NCI-H187 treated with DMSO at 0.1 percent for 48 hours (cell line): Measurements from ENCODE around the gene RUVBL2.

Source experiments
- DNase-seq: peaks from one replicate; lab custom pipeline; 2025; lab: John Stamatoyannopoulos, UW

The RUVBL2 gene

DNA sequence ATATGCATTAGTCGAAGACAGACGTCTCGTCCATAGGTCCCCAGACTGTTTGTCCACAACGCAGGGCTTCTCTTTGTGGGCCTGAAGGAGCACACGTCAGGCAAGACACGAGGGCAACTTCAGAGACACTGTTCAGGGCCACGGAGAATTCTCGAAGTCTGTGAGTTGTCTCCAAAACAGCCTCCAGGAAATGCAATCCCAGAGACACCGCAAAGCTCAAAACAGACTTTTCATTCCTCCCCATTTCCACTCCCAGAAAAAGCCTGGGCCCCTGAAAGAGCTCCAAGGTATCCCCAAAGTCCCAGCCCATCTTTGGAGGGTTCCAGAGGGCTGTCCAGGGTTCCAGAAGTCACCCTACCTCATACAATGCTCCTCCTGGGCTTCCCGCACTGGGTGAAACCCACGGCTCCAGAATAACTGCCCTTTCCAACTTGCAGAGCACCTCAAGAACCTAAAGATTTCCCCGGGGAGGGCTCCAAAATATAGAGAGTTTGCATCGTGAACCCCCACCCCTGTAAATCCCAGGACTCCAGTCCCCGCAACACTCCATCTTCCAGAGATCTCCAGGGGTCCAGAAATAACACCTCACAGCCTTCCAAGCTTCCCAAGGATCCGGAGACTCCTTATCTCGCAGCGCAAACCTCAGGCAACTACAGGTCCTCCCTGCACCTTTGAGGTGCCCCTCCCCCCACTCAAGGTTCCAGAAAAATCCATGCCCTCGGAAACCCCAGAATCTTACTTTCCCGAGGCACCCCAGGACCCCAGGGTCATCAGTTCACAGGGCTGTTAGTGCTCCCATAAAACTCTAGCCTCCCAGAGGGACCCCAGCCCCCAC, 29.3 kb upstream of the RUVBL2 start:
- DNase-seq, result no peak

DNA sequence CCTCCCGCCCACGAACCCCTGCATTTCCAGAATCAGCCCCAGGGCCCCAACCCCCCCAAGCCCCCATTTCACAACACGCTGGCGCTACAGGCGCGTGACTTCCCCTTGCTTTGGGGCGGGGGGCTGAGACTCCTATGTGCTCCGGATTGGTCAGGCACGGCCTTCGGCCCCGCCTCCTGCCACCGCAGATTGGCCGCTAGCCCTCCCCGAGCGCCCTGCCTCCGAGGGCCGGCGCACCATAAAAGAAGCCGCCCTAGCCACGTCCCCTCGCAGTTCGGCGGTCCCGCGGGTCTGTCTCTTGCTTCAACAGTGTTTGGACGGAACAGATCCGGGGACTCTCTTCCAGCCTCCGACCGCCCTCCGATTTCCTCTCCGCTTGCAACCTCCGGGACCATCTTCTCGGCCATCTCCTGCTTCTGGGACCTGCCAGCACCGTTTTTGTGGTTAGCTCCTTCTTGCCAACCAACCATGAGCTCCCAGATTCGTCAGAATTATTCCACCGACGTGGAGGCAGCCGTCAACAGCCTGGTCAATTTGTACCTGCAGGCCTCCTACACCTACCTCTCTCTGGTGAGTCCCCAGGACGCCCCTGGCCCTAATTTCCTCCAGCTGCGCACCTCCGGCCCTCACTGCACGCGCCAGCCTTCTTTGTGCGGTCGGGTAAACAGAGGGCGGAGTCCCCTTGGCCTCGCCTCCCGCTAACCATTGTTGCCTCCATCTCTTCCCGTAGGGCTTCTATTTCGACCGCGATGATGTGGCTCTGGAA, 28.5 kb upstream of the RUVBL2 start, which contains the start of gene FTL:
FTL (plus strand) TSS at position 270 of the 766 bp plus-strand sequence; CDS start at position 469, 199 bp downstream.
- DNase-seq, result peak; percentile 74

DNA sequence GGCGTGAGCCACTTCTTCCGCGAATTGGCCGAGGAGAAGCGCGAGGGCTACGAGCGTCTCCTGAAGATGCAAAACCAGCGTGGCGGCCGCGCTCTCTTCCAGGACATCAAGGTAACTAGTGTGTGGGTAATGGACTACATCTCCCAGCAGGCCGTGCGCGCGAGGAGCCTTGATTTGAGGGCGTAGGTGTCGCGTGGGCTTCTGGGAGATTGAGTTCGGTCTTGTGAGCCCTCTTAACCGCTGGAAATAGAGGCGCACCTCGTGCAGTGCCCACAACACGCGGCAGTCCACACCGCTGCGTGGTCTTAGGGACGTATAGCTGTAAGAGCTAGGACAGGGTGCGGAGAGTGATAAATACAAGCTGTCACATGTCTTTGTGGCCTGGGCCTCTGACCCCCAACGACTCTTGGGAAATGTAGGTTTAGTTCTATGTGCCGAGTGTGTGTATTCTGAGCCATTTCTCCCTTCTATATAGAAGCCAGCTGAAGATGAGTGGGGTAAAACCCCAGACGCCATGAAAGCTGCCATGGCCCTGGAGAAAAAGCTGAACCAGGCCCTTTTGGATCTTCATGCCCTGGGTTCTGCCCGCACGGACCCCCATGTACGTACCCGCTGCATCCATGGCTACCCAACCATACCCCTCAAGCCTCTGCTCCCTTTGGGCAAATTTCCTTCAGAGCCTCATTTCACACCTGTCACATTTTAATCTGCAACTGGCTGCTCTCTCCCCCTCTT, 27.7 kb upstream of the RUVBL2 start:
- DNase-seq, result peak; percentile 63

DNA sequence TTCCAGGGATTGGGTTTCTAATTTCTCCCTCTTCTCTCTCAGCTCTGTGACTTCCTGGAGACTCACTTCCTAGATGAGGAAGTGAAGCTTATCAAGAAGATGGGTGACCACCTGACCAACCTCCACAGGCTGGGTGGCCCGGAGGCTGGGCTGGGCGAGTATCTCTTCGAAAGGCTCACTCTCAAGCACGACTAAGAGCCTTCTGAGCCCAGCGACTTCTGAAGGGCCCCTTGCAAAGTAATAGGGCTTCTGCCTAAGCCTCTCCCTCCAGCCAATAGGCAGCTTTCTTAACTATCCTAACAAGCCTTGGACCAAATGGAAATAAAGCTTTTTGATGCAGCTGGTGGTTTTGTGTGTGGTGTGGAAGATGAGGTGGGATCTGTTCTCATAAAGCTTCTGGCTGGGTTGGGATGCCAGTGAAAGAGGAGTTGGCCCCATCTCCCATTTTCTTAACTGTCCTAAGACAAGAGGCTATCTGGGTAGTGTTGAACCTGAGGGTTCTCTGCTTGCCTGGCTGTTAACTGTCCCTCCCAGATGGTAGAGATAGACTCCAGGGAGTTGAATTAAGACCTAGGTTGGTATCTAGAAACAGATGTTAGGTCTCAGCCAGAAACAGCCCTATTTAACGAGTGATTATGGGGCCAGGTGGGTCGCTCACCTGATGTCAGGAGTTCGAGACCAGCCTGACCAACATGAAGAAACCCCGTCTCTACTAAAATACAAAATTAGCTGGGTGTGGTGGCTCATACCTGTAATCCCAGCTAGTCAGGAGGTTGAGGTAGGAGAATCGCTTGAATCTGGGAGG, 26.9 kb upstream of the RUVBL2 start:
- no peak for DNase-seq

DNA sequence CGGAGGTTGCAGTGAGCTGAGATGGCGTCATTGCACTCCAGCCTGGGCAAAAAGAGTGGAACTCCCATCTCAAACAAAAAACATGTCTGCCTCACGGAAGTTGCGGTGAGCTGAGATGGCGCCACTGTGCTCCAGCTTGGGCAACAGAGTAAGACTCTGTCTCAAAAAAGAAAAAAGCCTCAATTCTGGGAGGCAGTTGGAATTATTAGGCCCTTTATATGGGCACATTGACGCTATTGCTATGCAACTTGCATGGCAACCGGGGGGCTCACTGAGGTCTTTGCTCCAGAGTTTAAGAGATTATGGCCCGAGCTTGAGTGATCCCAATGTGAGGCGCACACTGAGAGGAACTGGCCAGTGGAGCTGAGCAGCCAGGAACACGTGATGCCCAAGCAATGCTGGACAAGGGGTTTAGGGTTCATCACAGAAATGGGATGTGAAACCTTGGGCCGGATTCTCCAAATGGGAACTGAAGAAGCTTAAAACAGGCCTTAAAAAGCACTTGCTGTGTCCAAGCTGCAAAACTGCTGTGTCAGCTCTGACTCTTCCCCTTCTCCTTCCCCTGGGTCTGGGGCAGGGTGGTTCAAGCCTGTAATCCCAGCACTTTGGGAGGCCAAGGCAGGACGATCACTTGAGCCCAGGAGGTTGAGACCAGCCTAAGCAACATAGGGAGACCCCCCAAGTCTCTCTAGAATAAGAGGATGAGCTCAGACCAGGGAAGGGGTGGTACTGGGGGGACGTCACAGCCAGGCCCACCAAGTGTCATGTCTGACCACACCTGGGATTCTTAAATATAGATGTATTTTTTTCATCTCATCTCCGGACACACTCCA, 26.1 kb upstream of the RUVBL2 start:
- DNase-seq, result no peak

DNA sequence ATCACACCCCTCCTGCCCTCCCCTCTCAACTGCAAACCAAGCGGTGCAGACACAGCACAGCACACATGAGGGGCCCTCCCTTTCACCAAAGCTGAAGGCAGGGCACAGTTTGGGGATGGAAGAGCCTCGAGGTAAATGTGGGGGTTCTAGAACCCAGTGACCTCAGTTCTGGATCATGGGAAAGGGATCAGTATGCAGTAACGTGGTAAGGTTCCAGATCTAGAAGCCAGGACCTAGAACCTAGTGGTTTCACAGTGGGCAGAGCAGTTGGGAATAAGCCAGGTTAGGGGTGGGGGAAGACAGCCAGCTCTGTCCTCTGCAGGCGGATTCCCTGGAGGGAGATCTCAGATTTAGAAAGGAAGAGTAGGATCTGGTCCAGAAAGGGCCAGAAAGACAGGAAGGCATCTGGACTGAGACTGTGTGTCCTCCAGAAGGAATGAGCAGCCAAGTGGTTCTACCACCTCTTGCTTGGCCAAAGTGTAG, 25.5 kb upstream of the RUVBL2 start:
- no peak for DNase-seq

DNA sequence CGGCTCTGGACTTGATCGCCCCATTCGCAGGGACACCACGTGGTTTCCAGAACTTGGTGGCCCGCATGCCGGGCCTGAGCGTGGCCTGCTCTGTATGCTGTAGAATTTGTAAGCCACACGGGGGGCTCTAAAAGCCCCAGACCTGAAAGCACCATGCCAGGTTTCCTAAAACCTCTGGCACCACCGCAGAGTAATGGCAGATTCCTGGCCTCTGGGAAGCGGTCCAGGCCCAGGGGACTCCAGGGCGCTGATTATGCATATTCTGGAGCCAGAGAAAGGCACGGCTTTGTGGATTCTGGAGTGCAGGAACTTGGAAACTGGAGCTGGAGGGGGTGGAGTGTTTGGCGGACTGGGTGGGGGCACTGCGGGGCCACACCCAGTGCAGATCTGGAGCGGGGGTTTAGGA, 24.9 kb upstream of the RUVBL2 start:
- DNase-seq, result no peak

DNA sequence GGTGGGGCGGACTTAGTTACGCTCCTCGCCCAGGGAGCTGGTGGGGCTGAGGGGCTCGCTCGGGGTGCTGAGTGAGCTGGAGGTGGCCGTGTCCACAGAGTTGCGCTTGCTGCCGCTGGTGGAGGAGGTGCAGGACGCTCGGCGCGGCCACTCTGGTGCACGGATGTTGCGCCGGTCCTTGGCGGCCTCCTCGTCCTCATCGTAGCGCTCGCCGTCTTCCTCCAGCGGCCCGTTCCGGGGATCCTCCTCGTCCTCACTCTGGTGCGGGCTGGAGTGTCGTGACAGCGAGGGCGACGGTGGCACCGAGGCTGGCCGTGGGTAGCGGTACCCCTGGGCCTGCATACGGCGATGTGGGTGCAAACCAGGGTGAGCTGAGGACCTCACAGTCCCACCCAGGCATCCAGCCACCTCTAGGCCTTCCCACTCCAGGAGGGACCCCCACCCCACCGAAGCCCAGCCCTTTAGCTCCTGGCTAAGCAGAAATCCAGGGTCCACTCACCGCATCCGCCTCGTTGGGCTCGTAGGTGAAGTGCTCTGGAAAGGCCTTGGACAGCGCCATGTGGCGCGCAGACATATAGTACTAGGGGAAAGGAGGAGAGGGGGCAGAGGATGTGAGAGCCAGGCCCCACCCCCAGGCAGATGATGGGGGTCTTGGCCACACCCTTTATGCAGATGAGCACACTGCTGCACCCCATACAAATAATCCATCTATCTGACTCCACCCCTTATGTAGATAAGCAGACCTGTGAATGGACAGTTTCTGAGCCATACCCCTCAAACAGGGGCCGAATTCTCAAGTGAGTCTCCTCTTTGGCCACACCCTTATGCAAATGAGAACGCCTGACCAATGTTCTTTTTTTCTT, 24.2 kb upstream of the RUVBL2 start:
- no peak for DNase-seq

DNA sequence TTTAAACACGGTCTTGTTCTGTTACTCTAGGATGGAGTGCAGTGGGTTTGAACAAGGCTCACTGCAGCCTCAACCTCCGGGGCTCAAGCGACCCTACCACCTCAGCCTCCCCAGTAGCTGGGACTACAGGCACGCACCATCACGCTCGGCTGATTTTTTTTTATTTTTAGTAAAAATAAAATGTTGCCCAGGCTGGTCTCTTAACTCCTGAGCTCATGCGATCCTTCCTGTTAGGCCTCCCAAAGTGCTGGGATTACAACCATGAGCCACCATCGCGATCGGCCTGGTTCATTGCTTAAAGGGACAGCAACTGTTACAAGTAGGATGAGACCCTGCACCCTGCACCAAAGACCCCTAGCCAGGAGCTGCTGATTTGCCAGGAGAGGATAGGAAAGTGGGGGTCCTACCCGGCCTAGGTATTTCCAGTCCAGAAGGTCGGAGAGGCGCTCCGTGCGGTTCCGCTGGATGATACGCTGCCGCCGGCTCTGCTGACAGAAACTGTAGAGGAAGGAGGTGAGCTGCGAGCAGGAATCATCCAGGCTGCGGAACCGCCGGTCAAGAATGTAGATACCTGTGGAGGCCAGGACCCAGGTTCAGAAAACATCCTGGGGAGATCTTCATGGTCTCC, 23.4 kb upstream of the RUVBL2 start:
- no peak for DNase-seq

DNA sequence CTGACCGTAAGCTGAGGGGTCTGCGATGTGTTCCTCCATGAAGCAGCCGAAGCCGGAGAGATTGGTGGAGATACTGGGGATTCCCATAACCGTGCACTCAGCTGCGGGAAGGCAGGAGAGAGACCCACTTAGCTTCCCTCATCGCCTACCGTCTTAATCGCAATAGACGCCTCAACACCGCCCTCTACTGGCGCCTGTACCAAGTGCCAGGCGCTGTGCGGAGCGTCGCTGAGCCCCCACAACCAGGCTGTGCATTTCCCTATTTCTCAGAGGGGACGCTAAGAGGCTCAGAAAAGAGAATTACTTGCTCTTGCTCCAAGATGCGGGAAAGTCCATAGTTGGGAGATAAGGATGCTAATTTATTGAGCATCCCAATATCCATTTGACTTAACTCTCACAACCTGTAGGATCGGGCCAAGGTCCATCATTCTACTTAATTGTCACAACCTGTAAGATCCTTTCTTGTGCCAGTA, 22.7 kb upstream of the RUVBL2 start:
- peak; percentile 65 for DNase-seq

DNA sequence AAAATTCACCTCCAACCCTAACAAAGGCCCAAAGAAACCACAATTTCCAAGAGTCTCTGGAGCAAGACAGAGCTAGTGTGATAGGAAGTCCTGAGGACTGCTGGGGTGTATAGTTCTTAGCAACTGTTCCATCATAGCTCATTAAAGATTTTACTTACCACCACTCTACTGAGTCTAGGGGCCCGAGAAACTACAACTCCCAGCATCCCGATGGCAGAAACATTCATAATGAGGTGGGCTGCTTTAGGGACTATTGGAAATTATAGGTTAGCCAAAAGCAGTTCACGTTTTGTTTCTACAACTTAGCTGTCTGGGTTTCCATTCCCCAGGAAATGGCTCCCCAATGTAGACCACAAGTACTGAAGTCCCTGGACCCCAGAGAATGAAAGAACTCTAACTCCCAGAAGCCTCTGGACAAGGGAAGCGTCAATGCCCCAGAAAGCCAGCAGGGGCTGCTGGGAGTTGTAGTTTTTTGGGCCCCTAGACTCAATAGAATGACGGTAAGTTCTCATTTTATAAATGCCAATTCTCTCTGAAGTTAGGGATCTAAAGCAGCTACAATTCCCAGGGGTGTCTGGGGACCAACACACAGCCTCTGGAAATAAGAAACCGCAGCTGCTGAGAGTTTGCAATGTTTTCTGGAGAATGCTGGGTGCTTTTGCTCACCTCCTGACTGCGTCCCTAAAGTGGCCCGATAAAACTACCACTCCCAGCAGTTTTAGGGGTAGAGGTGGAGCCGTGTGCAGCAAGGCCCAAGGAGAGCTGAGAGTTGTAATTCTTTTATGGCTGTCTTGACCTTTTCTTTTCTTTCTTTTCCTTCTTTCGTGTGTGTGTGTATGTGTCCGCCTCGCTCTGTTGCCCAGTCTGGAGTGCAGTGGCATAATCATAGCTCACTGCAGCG, 17.5 kb upstream of the RUVBL2 start:
- no peak for DNase-seq

DNA sequence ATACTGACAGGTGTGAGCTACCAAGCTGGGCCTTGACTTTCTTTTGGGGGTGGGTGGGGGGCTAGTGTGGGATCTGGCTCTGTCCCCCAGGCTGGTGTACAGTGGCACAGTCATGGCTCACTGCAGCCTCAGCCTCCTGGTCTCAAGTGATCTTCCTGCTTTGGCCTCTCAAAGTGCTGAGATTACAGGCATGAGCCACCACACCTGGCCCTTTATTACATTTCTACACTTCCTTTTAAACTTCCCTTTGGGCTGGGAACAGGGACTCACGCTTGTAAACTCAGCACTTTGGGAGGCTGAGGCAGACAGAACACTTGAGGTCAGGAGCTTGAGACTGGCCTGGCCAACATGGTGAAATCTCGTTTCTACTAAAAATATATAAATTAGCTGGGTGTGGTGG, 16.6 kb upstream of the RUVBL2 start:
- no peak for DNase-seq

DNA sequence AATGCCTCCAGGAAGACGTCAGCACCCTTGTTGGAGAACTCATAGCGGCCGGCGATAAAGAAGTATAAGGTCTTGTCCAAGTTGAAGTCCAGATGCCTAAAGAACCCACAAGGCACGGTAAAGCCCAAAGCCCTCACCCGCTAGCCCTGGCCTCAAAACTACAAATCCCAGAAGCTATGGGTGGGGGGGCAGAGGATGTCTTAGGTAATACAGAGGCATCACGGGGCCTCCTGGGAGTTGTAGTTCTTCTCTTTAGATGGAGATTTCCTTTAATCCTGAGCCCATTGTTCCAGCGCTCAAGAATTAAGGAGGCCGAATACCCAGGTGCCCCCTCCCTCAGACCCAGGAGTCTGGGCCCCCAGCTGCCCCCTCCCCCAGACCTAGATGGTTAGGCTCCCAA, 11.4 kb upstream of the RUVBL2 start:
- no peak for DNase-seq

DNA sequence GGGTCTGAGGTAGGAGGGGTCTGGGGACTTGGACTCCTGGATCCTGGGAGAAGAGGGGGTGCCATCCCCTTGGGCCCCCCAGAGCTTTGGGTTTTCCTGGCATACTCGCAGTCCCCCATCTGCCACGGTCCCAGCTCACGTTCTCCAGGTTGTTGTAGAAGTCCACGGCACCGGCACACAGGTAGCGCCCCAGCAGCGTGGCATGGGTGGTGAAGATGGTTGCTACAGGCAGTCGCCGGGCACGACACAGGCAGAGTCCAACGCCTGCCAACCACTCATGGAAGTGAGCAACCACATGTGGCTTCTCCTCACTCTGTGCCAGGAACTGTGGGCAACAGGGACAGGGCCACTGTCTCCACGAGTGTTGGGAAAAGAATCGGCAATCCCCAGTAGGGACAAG, 8.0 kb upstream of the RUVBL2 start:
- DNase-seq, result no peak

DNA sequence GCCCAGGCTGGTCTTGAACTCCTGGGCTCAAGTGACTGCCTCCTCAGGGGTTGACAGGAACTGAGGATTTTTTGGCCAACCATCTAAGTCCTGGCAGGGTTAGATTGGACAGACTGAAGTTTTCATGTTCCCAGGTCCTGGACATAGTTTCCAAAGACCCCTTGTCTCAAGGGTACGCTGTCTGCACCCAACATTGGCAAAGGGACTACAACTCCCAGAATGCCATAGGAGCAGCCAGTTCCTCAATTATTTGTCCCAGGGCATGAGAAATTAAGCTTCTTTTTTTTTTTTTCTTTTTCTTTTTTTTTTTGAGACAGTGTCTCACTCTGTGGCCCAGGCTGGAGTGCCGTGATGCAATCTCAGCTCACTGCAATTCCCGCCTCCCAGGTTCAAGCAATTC, 7.5 kb upstream of the RUVBL2 start:
- no peak for DNase-seq

DNA sequence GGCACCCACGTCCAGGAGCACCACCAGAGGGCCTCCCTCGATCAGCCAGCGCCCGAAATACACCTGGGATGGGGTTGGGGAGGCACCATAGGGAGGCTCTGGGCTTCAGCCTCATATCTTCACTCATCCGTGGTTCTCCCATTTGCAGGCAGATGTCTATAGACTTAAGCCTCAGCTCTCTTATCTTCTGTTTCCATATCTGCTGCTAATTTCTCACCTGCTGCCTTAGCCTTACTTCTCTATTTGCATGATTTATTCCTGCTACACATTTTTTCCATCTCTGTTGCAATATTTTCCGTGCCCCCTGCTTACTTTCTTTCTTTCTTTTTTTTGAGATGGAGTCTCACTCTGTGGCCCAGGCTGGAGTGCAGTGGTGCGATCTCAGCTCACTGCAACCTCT, 6.4 kb upstream of the RUVBL2 start:
- no peak for DNase-seq

DNA sequence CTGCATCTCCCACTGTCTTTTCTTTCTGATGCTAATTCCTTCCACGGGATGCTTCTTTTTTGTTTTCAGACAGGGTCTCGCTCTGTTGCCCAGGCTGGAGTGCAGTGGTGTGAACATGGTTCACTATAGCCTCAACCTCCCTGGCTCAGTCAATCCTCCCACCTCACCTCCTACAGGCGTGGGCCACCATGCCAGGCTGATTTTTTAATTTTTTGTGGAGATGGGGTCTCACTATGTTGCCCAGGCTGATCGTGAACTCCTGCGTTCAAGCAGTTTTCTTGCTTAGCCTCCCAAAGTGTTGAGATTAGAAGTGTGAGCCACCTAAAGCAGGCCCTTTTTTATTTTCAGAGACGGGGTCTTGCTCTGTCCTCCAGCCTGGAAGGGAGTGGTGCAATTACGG, 5.4 kb upstream of the RUVBL2 start:
- DNase-seq, result no peak

DNA sequence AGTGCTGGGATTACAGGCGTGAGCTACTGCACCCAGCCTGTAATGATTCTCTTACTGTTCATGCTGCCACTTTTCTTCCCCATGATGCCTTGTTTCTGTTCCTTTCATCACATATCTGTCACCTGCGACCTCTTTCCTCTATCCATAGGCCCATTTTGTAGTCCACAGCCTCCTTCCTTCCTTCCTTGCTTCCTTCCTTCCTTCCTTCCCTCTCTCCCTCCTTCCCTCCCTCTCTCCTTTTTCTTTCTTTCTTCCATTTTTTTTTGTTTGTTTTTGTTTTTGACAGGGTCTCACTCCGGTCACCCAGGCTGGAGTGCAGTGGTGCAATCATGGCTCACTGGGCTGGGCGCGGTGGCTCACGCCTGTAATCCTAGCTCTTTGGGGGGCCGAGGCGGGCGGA, 4.8 kb upstream of the RUVBL2 start:
- no peak for DNase-seq
